ENCODE measurements around the gene TMPRSS3. TPM values are rescaled to one million over a fixed set of nuclear protein-coding genes. Genes with fewer than 3 reads are reported as not detected.

TMPRSS3 gene
- total RNA-seq, 2 experiments from 2014 or later, result 22.3 to 27.4 TPM

DNA sequence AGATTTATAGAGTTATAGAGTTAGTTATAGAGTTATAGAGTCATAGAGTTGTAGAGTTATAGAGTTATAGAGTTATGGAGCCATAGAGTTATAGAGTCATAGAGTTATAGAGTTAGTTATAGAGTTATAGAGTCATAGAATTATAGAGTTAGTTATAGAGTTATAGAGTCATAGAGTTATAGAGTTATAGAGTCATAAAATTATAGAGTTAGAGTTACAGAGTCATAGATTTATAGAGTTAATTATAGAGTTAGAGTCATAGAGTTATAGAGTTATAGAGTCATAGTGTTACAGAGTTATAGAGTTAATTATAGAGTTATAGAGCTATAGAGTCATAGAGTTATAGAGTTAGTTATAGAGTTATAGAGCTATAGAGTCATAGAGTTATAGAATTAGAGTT, 40.0 kb upstream of the TMPRSS3 start:
- H3K36me3 Mint-ChIP-seq, result peaks cover 96% of the 10 kb centered on the region
- H3K4me1 Mint-ChIP-seq, result peaks cover 56% of the 10 kb centered on the region
- no peaks in the 10 kb centered on the region for H3K27me3 Mint-ChIP-seq
- no peak overlapping the region for H3K4me3 Mint-ChIP-seq
- no peak for ATAC-seq
- CTCF ChIA-PET, result interaction anchor here (0.7 to 1.8 kb wide), 3 partner anchors 11 to 55 kb away, joined by 3 to 5 read pairs (median 4); no protein-coding TSS in a partner anchor
- H3K27ac Mint-ChIP-seq, result no peak overlapping the region
- peaks cover 12% of the 10 kb centered on the region for H3K9me3 Mint-ChIP-seq (ENCODE audit: low read depth)
- DNase-seq, result no peak

DNA sequence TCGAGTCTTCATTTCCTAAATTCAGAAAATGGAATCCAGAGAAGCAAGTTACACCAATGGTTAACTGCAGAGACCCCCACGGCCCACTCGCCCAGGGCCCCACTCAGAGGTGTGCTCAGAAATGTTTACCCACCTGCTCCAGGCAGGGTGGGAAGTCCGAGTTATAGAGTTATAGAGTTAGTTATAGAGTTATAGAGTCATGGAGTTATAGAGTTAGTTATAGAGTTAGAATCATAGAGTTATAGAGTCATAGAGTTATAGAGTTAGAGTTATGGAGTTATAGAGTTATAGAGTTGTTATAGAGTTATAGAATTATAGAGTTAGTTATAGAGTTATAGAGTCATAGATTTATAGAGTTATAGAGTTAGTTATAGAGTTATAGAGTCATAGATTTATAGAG, 39.5 kb upstream of the TMPRSS3 start:
- ATAC-seq (no peak), DNase-seq (no peak)
- no peak overlapping the region for H3K4me3 Mint-ChIP-seq
- no peak overlapping the region for H3K27ac Mint-ChIP-seq
- CTCF ChIA-PET, result interaction anchor here (0.7 to 1.8 kb wide), 4 partner anchors 12 to 19 kb away, joined by 3 to 4 read pairs (median 4); no protein-coding TSS in a partner anchor
- peaks cover 52% of the 10 kb centered on the region for H3K4me1 Mint-ChIP-seq
- peaks cover 12% of the 10 kb centered on the region for H3K9me3 Mint-ChIP-seq (ENCODE audit: low read depth)
- no peaks in the 10 kb centered on the region for H3K27me3 Mint-ChIP-seq
- peaks cover 96% of the 10 kb centered on the region for H3K36me3 Mint-ChIP-seq

DNA sequence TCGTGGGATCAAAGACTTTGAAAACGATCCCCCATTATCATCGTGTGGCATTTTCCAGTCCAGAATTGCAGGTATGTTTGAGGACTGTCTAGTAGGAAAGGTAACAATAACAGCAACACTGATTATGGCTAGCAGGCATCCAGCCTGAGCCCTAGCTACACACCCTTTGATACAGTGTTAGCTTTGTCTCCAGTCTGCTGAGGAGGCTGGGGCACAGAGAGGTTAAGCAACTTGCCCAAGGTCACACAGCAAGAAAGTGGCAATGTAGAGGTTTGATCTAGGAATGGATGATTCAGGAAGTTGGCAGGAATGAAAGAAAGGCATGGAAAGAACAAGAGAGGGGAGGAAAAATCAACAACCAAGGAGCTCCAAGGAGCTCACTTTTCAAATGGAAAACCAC, 39.0 kb upstream of the TMPRSS3 start:
- DNase-seq, result no peak
- Mint-ChIP-seq H3K9me3 (ENCODE audit: low read depth) (peaks cover 12% of the 10 kb centered on the region), H3K4me3 (no peak overlapping the region), H3K36me3 (peaks cover 96% of the 10 kb centered on the region), H3K27ac (peak overlapping the region; percentile 59), H3K4me1 (peaks cover 47% of the 10 kb centered on the region), H3K27me3 (no peaks in the 10 kb centered on the region)
- CTCF ChIA-PET, result interaction anchor here (1.2 to 1.4 kb wide), 2 partner anchors 14 to 19 kb away, joined by 3 to 4 read pairs; no protein-coding TSS in a partner anchor
- no peak for ATAC-seq

DNA sequence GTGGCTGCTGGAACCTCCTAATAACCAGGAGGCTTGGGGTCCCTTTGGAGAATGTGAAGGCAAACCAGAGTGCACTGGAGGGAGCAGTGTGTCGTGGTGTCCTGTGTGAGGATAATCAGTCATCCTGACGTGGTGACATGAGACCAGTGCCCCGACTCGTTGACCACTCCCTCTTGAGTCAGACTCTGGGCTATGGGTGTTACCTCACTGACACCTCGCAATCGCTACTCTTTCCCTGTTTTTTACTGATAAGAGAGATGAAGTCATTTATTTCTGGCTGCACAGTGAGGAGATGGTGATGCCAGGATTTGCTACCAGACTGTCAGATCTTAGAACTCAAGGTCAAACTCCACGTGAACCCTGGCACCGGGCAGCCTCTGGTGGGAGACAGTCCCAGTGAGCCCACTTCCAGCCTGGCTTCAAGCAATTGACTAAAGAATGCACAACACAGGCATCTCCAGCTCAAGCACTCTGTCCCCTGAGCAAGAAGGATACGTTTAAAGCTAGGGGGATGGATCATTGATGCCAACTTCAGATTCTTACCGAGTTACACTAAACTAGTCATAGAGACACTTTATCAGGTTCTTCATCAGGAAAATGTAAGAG, 38.2 kb upstream of the TMPRSS3 start:
- no peak for ATAC-seq
- Mint-ChIP-seq H3K4me3 (no peak overlapping the region), H3K27ac (peak overlapping the region; percentile 59)

DNA sequence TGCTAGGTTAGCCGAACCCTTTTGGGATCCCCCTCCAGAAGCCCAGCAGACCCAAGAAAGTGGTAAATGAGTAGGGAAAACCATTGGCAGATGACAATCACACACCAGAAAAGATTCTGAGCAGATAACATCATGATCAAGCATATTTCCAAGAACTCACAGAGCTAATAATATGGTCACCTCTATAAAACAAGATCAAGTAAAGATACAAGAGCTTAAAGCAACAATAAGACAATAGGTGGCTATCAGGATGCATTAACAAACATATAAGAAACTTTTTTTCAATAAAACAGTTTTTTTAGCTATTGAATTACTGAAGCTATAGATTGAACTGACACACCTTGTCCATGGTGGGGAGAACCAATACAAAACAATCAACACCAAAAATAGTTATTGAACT, 36.8 kb upstream of the TMPRSS3 start:
- peaks cover 93% of the 10 kb centered on the region for H3K36me3 Mint-ChIP-seq
- no peaks in the 10 kb centered on the region for H3K27me3 Mint-ChIP-seq
- no peak overlapping the region for H3K27ac Mint-ChIP-seq
- H3K4me3 Mint-ChIP-seq, result no peak overlapping the region
- H3K9me3 Mint-ChIP-seq (ENCODE audit: low read depth), result peaks cover 12% of the 10 kb centered on the region
- ATAC-seq (no peak), DNase-seq (no peak)
- CTCF ChIA-PET, result interaction anchor here (1.0 to 1.1 kb wide), 2 partner anchors 9 to 12 kb away, joined by 3 read pairs; no protein-coding TSS in a partner anchor
- H3K4me1 Mint-ChIP-seq, result peaks cover 27% of the 10 kb centered on the region

More for the DNA sequence above, 38.2 kb upstream of the TMPRSS3 start:
- no peaks in the 10 kb centered on the region for H3K27me3 Mint-ChIP-seq
- no peak for DNase-seq
- H3K4me1 Mint-ChIP-seq, result peaks cover 39% of the 10 kb centered on the region
- H3K9me3 Mint-ChIP-seq (ENCODE audit: low read depth), result peaks cover 12% of the 10 kb centered on the region
- CTCF ChIA-PET, result interaction anchor here (1.2 to 1.4 kb wide), 2 partner anchors 13 to 18 kb away, joined by 3 to 4 read pairs; no protein-coding TSS in a partner anchor
- peaks cover 96% of the 10 kb centered on the region for H3K36me3 Mint-ChIP-seq

DNA sequence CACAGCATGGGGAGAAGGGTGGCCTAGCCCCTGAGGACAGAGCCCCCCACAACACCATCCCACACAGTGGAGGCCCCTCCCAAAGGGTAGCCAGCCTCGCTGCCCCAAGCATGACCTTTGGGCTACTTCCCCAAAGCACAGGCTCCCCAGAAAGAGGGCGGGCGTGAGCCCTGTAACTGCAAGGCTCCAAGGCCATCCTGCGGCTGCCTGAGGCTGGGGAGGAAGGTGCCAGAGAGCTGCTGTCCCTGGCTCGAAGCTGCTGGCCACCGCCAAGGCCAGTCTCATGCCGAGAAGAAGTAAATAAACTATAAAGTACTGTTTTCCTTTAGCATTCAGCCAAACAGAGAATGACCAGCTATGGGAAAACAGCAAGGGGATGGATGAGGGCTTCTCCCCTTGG, 35.3 kb upstream of the TMPRSS3 start:
- Mint-ChIP-seq H3K9me3 (ENCODE audit: low read depth) (peaks cover 10% of the 10 kb centered on the region), H3K4me1 (peaks cover 36% of the 10 kb centered on the region), H3K36me3 (peaks cover 93% of the 10 kb centered on the region), H3K27me3 (no peaks in the 10 kb centered on the region), H3K27ac (no peak overlapping the region), H3K4me3 (no peak overlapping the region)
- no peak for ATAC-seq
- CTCF ChIA-PET, result interaction anchor here (1.1 kb wide), 1 partner anchor 19 kb away, joined by 3 read pairs; no protein-coding TSS in a partner anchor
- no peak for DNase-seq

DNA sequence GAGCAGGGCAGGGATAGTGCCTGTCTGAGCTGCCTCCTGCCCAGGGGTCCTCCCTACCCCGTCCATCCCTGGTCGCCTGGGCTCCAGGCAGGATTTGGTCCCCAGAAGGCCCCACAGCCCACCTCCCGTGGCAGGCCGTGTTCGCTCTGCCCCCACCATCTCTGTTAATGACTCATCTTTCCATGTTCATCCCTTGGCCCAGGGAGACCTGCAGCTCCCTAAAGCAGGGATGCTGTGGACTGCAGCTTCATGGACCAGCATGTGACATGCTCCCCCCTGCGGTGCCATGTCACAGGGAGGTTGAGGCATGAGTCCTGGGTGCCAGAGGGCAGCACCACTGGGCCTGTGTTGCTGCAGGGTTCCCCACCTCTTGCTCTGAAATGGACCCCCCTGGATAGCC, 34.7 kb upstream of the TMPRSS3 start:
- Mint-ChIP-seq H3K27me3 (no peaks in the 10 kb centered on the region), H3K9me3 (ENCODE audit: low read depth) (peaks cover 10% of the 10 kb centered on the region), H3K4me3 (no peak overlapping the region), H3K4me1 (peaks cover 41% of the 10 kb centered on the region), H3K27ac (no peak overlapping the region), H3K36me3 (peaks cover 92% of the 10 kb centered on the region)
- DNase-seq (no peak), ATAC-seq (no peak)
- CTCF ChIA-PET, result interaction anchor here (1.3 kb wide), 1 partner anchor 15 kb away, joined by 4 read pairs; no protein-coding TSS in a partner anchor

DNA sequence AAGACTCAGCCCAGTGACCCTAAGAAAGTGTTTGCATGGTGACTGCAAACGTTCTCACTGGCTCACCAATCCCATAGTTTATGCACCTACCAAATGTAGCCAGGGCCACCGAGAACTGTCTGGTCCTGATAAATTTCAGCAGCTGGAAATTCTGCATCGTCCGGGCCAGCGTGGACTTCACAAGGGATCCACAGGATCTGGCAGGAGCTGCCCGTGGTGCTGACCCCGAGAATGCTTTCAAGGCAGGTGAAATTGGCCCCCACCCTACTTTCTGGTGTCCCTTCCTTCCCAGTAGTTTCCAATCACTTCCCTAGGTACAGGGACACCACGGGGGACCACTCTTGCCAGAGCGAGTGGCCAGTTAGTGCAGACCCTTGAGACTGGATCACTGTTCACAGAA, 34.0 kb upstream of the TMPRSS3 start:
- H3K27ac Mint-ChIP-seq, result no peak overlapping the region
- peaks cover 87% of the 10 kb centered on the region for H3K36me3 Mint-ChIP-seq
- no peak overlapping the region for H3K4me3 Mint-ChIP-seq
- H3K9me3 Mint-ChIP-seq (ENCODE audit: low read depth), result peaks cover 10% of the 10 kb centered on the region
- no peak for ATAC-seq
- CTCF ChIA-PET, result interaction anchor here (1.3 kb wide), 1 partner anchor 14 kb away, joined by 4 read pairs; no protein-coding TSS in a partner anchor
- DNase-seq, result no peak
- H3K27me3 Mint-ChIP-seq, result no peaks in the 10 kb centered on the region
- H3K4me1 Mint-ChIP-seq, result peaks cover 41% of the 10 kb centered on the region

DNA sequence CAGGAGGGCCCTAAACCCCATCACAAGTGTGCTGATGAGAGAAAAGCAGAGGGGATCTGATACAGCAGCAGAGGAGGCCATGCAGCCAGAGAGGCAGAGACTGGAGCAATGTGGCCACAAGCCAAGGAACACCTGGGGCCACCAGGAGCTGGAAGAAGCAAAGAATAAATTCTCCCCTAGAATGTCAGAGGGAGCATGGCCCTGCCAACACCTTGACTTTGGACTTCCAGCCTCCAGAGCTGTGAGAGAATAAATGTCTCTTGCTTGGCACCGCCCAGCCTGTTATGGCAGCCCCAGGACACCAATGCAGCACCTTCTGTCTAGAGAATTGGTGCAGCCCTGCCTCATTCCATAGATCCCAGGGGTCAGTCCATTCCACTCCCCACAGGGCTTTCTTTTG, 33.2 kb upstream of the TMPRSS3 start:
- no peak overlapping the region for H3K27ac Mint-ChIP-seq
- peaks cover 41% of the 10 kb centered on the region for H3K4me1 Mint-ChIP-seq
- CTCF ChIA-PET, result interaction anchor here (1.3 kb wide), 1 partner anchor 13 kb away, joined by 4 read pairs; no protein-coding TSS in a partner anchor
- H3K27me3 Mint-ChIP-seq, result no peaks in the 10 kb centered on the region
- no peak overlapping the region for H3K4me3 Mint-ChIP-seq
- ATAC-seq, result no peak
- H3K9me3 Mint-ChIP-seq (ENCODE audit: low read depth), result peaks cover 10% of the 10 kb centered on the region
- H3K36me3 Mint-ChIP-seq, result peaks cover 85% of the 10 kb centered on the region
- no peak for DNase-seq

DNA sequence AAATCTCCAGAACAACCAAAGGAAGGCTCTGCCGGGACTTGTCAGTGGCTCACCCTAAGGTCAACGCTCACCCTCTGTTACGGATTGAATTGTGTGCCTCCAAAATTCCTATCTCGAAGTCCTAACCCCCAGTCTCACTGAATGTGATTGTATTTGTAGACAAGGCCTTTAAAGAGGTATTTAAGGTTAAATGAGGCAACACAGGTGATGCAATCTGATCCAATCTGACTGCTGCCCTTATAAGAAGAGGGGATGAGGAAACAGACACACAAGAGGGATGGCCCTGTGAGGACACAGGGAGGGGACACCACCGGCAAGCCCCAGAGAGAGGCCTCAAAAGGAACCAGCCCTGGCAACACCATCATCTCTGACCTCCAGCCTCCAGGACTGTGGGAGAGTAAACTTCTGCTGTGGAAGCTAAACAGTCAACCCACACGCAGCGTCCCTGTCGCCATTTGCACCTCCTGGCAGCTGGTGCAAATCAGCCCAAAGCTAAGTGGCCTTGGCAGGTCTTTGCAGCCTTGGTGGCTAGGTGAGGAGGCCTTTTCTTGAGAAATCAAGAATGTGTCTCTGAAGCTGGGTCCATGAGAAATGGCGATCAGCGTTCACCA, 32.1 kb upstream of the TMPRSS3 start:
- no peak overlapping the region for H3K27ac Mint-ChIP-seq
- CTCF ChIA-PET, result interaction anchor here (1.2 to 3.2 kb wide), 2 partner anchors 18 to 24 kb away, joined by 3 to 18 read pairs; partner anchors contain the start of gene UBASH3A
- peaks cover 10% of the 10 kb centered on the region for H3K9me3 Mint-ChIP-seq (ENCODE audit: low read depth)
- DNase-seq (no peak), ATAC-seq (no peak)
- H3K4me1 Mint-ChIP-seq, result peaks cover 49% of the 10 kb centered on the region
- H3K36me3 Mint-ChIP-seq, result peaks cover 85% of the 10 kb centered on the region
- no peaks in the 10 kb centered on the region for H3K27me3 Mint-ChIP-seq
- H3K4me3 Mint-ChIP-seq, result no peak overlapping the region

DNA sequence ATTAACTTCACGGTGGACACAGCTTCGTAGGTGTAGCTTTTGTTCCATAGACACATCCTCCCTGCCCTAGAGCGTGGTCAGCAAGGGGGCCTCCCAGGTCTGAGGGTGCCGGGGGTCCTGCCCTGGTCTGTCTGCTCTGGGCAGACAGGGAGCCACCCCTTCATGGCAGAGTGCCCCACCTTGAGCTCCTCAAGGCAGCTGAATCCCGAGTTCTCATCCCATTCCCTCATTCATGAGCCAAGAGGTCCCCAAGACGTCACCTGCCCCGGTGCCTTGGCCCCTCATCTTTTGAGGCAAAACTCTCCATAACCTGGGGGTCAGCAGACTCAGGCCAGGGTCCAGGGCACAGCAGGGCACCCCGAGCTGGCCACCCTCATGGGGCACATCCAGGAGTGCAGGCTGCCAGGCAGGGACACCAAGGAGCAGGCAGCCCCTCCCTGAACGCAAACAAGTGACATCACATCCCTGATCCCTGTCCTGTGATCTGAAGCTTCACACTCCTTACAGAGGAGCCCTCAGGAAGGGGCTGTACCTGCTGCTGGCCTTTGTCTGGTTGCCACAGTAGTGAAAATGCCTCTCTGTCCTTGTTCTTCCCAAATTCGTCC, 31.1 kb upstream of the TMPRSS3 start:
- no peak overlapping the region for H3K4me3 Mint-ChIP-seq
- H3K4me1 Mint-ChIP-seq, result peaks cover 54% of the 10 kb centered on the region
- peaks cover 3% of the 10 kb centered on the region for H3K9me3 Mint-ChIP-seq (ENCODE audit: low read depth)
- peak overlapping the region; percentile 63 for H3K27ac Mint-ChIP-seq
- peaks cover 84% of the 10 kb centered on the region for H3K36me3 Mint-ChIP-seq
- CTCF ChIA-PET, result interaction anchor here (1.0 to 3.2 kb wide), 6 partner anchors 8 to 66 kb away, joined by 3 to 18 read pairs (median 4); partner anchors contain the start of gene UBASH3A
- no peak for DNase-seq
- no peak for ATAC-seq
- no peaks in the 10 kb centered on the region for H3K27me3 Mint-ChIP-seq

DNA sequence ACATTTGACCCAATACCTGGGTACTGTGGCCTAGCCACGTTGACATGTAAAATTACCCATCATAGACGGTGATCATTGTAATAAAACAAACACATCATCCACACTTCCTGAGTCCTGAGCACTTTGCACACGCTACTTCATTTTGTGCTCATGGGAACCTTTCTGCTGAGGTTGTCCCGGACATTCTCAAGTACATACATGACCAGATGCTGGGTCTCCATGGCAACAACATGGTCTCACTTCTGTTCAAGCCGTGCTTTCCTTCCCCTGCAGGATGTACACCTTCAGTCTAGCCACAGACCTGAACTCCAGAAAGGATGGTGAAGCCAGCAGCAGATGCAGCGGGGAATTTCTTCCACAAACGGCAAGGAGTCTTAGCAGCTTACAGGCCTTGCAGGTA, 30.6 kb upstream of the TMPRSS3 start:
- CTCF ChIA-PET, result interaction anchor here (0.8 to 3.2 kb wide), 7 partner anchors 7 to 66 kb away, joined by 3 to 18 read pairs (median 3); partner anchors contain the start of gene UBASH3A
- Mint-ChIP-seq H3K4me1 (peaks cover 60% of the 10 kb centered on the region), H3K27ac (peak overlapping the region; percentile 93), H3K4me3 (no peak overlapping the region), H3K36me3 (peaks cover 84% of the 10 kb centered on the region), H3K27me3 (no peaks in the 10 kb centered on the region), H3K9me3 (ENCODE audit: low read depth) (no peaks in the 10 kb centered on the region)
- ATAC-seq (no peak), DNase-seq (no peak)

DNA sequence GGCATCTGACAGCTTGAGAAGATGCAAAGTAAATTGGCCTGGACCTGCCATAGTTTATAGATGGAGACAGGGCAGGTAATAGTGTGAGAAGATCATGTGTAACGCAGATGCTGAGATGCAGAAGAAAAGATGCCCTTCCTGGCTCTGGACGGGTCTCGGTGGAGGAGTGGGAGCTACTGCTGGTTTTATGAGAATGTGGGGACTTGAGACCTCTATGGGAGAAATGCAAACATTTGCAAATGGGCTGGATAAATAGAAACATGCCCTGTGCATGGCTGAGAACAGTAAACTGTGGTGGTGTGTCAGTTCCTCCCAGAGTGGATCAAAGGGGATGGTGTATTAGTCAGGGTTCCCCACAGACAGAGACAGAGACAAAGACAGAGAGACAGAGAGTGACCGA, 29.7 kb upstream of the TMPRSS3 start:
- peaks cover 84% of the 10 kb centered on the region for H3K36me3 Mint-ChIP-seq
- DNase-seq (peak; percentile 61), ATAC-seq (peak; percentile 30)
- CTCF ChIA-PET, result interaction anchor here (0.8 to 8.0 kb wide), 9 partner anchors 10 to 87 kb away, joined by 3 to 41 read pairs (median 4); partner anchors contain the start of gene UBASH3A
- H3K9me3 Mint-ChIP-seq (ENCODE audit: low read depth), result no peaks in the 10 kb centered on the region
- H3K27ac Mint-ChIP-seq, result peak overlapping the region; percentile 93
- H3K27me3 Mint-ChIP-seq, result no peaks in the 10 kb centered on the region
- peaks cover 68% of the 10 kb centered on the region for H3K4me1 Mint-ChIP-seq
- H3K4me3 Mint-ChIP-seq, result peak overlapping the region; percentile 52
